ENCODE measurements around the gene SCAMP5.

DNA sequence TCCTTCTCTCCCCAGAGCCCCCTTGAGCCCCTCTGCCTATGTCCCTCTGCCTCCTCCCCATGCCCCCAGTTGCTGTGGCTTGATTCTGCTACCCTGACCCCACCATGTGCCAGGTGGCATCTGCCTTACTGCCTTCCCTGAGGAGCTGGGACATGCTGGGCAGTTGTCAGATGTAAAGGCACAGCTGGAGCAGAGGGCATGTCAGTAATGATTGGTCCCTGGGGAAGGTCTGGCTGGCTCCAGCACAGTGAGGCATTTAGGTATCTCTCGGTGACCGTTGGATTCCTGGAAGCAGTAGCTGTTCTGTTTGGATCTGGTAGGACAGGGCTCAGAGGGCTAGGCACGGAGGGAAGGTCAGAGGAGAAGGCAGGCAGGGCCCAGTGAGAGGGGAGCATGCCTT, 24.6 kb downstream of the SCAMP5 start:
- TF ChIP-seq POLR2A (IDR thresholded peaks at IDR 0.05; ENCODE audit: low read depth, low read length) = no peak
- TF ChIP-seq, protein P1, sequence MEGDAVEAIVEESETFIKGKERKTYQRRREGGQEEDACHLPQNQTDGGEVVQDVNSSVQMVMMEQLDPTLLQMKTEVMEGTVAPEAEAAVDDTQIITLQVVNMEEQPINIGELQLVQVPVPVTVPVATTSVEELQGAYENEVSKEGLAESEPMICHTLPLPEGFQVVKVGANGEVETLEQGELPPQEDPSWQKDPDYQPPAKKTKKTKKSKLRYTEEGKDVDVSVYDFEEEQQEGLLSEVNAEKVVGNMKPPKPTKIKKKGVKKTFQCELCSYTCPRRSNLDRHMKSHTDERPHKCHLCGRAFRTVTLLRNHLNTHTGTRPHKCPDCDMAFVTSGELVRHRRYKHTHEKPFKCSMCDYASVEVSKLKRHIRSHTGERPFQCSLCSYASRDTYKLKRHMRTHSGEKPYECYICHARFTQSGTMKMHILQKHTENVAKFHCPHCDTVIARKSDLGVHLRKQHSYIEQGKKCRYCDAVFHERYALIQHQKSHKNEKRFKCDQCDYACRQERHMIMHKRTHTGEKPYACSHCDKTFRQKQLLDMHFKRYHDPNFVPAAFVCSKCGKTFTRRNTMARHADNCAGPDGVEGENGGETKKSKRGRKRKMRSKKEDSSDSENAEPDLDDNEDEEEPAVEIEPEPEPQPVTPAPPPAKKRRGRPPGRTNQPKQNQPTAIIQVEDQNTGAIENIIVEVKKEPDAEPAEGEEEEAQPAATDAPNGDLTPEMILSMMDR (conservative IDR thresholded peaks at IDR 0.05; ENCODE audit: low read depth, low read length) = no peak
- TF ChIP-seq BHLHE40 (IDR thresholded peaks at IDR 0.05; ENCODE audit: low read depth, low read length) = no peak
- TF ChIP-seq MAFK (IDR thresholded peaks at IDR 0.05; ENCODE audit: low read depth, low read length) = no peak
- TF ChIP-seq FOS (IDR thresholded peaks at IDR 0.05; ENCODE audit: low read depth, low read length) = no peak
- no peak for TF ChIP-seq RCOR1 (IDR thresholded peaks at IDR 0.05; ENCODE audit: insufficient replicate concordance, low read length)
- TF ChIP-seq SMC3 (IDR thresholded peaks at IDR 0.05; ENCODE audit: low read depth, low read length) = no peak
- TF ChIP-seq MAZ (IDR thresholded peaks at IDR 0.05; ENCODE audit: borderline replicate concordance, low read depth, low read length) = no peak
- TF ChIP-seq NFE2L2 (IDR thresholded peaks at IDR 0.05; ENCODE audit: low read depth, low read length) = no peak
- TF ChIP-seq RAD21 (IDR thresholded peaks at IDR 0.05; ENCODE audit: low read length) = no peak
- no peak for TF ChIP-seq CEBPB (IDR thresholded peaks at IDR 0.05; ENCODE audit: low read depth, low read length)
- TF ChIP-seq, protein P2, sequence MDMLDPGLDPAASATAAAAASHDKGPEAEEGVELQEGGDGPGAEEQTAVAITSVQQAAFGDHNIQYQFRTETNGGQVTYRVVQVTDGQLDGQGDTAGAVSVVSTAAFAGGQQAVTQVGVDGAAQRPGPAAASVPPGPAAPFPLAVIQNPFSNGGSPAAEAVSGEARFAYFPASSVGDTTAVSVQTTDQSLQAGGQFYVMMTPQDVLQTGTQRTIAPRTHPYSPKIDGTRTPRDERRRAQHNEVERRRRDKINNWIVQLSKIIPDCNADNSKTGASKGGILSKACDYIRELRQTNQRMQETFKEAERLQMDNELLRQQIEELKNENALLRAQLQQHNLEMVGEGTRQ (IDR thresholded peaks at IDR 0.05; ENCODE audit: low read depth, low read length) = no peak
- TF ChIP-seq MXI1 (IDR thresholded peaks at IDR 0.05; ENCODE audit: borderline replicate concordance, low read depth, low read length) = no peak
- no peak for TF ChIP-seq RFX5 (IDR thresholded peaks at IDR 0.05; ENCODE audit: low read depth, low read length)
